Measurements from ENCODE around the gene RAPGEF1.

DNA sequence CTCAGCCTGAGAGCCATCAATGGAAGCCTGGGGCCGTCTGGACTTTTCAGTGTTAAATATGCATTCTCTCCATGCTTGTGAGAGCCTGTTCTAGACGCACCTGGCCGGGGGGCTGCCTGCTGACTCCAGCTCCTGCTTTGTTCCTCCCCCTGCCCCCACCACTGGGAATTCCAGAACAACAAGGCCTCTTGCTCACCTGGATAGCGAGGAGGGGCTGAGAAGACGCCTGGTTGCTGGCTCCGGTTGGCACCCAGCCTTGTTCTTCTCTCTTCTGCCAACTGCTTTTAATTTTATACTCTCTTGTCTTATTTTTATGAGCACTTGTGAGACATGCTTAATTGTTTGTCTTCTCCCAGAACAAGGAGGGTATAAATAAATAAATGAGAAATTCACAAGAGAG is 15.0 kb upstream of the RAPGEF1 start:
- TF ChIP-seq CTCF (IDR thresholded peaks at IDR 0.05) (no peak), POLR2A (IDR thresholded peaks at IDR 0.05) (no peak)
